Measurements from ENCODE around the gene MTOR. TPM values are rescaled to one million over a fixed set of nuclear protein-coding genes. Genes with fewer than 3 reads are reported as not detected.

Gene MTOR
- total and polyA plus RNA-seq, 2 donors (not counting 1 experiment from before 2014, with no cell fraction given) = 30.7 to 50.7 TPM

DNA sequence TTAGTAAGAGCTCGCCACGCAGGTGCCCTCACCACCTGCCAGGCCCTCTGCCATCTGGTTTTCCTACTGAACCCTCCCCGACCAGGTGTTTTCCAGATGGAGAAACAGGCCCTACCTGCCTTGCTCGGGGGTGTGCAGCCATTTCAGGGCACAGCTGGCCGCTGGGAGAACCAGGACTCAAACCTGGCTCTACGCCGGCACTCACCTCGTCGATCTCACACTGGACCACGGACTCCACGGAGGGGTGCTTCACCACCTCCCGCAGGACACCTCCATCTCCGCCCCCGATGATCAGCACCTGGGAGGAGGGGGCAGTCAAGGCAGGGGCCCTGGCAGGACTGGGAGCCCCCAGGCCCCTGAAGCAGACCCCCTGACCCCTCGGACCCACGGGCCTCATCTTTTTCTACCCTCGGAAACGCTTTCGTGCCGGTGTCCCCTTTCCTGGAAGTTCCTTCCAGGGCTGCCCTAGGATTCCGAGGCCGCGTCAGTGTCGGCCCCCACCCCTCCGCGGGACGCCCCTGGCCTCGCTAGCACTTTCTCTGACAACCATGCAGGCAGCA, 203.7 kb downstream of the MTOR start:
- Histone ChIP-seq H3K4me3 (ENCODE audit: control extremely low read depth in 1 of 5, extremely low read depth in 1 of 5, insufficient read depth in 1 of 5, low read depth in 2 of 5, low read length in 4 of 5) (peak overlapping the region in 4 of 5 experiments; percentile 54 to 84 (median 74)), H3K4me1 (ENCODE audit: control insufficient read depth in 2 of 2, insufficient read depth in 2 of 2, low read length in 2 of 2) (peaks cover 16 to 19% of the 10 kb centered on the region in 2 donors), H3K9ac (ENCODE audit: low read length) (peak overlapping the region; percentile 85), H3K79me2 (ENCODE audit: control insufficient read depth, insufficient read depth, low read length) (peaks cover 28% of the 10 kb centered on the region), H3K36me3 (replicated peaks in 1 of 2; ENCODE audit: control extremely low read depth in 1 of 2, control insufficient read depth in 1 of 2, extremely low read depth in 1 of 2, insufficient read depth in 2 of 2, low read length in 1 of 2) (peaks cover 0 to 9% of the 10 kb centered on the region in 2 experiments), H3K4me2 (replicated peaks; ENCODE audit: low read depth, low read length, poor library complexity, severe bottlenecking) (peak overlapping the region; percentile 99), H2AFZ (ENCODE audit: insufficient read depth, low read depth, low read length, poor library complexity, severe bottlenecking) (peak overlapping the region; percentile 88), H3K9me3 (ENCODE audit: control extremely low read depth in 1 of 3, control insufficient read depth in 2 of 3, insufficient read depth in 1 of 3, low read length in 2 of 3) (no peaks in the 10 kb centered on the region), H4K20me1 (ENCODE audit: control insufficient read depth, insufficient read depth, low read length, poor library complexity, severe bottlenecking) (peaks cover 10% of the 10 kb centered on the region), H3K27me3 (replicated peaks in 1 of 4; ENCODE audit: control extremely low read depth in 1 of 4, control insufficient read depth in 3 of 4, insufficient read depth in 4 of 4, low read length in 3 of 4) (no peaks in the 10 kb centered on the region), H3K27ac (ENCODE audit: low read length in 2 of 2) (no peak overlapping the region)
- H3K4me3 Mint-ChIP-seq = peak overlapping the region; percentile 91
- TF ChIP-seq EZH2 (IDR thresholded peaks at IDR 0.05; ENCODE audit: borderline replicate concordance, insufficient read depth, low read depth, low read length, poor library complexity, severe bottlenecking) = no peak
- TF ChIP-seq, protein P1, sequence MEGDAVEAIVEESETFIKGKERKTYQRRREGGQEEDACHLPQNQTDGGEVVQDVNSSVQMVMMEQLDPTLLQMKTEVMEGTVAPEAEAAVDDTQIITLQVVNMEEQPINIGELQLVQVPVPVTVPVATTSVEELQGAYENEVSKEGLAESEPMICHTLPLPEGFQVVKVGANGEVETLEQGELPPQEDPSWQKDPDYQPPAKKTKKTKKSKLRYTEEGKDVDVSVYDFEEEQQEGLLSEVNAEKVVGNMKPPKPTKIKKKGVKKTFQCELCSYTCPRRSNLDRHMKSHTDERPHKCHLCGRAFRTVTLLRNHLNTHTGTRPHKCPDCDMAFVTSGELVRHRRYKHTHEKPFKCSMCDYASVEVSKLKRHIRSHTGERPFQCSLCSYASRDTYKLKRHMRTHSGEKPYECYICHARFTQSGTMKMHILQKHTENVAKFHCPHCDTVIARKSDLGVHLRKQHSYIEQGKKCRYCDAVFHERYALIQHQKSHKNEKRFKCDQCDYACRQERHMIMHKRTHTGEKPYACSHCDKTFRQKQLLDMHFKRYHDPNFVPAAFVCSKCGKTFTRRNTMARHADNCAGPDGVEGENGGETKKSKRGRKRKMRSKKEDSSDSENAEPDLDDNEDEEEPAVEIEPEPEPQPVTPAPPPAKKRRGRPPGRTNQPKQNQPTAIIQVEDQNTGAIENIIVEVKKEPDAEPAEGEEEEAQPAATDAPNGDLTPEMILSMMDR (IDR thresholded peaks at IDR 0.05) = no peak
- ChIA-PET CTCF (interaction anchor here (1.1 kb wide), 1 partner anchor 21 kb away, joined by 6 read pairs; no protein-coding TSS in a partner anchor), POLR2A (no interaction called here)
- DNase-seq = no peak
- H3K27me3 Mint-ChIP-seq = no peaks in the 10 kb centered on the region
- 74% methylated on average over 27 of the region's 28 CpGs for WGBS (ENCODE audit: insufficient coverage)
- peak overlapping the region; percentile 83 for H3K27ac Mint-ChIP-seq
- H3K4me1 Mint-ChIP-seq = peaks cover 25% of the 10 kb centered on the region
- H3K9me3 Mint-ChIP-seq (ENCODE audit: insufficient read depth) = no peaks in the 10 kb centered on the region
- ATAC-seq (ENCODE audit: low read depth) = no peak
- intact Hi-C loops (cut with micrococcal nuclease) = no loop called here

DNA sequence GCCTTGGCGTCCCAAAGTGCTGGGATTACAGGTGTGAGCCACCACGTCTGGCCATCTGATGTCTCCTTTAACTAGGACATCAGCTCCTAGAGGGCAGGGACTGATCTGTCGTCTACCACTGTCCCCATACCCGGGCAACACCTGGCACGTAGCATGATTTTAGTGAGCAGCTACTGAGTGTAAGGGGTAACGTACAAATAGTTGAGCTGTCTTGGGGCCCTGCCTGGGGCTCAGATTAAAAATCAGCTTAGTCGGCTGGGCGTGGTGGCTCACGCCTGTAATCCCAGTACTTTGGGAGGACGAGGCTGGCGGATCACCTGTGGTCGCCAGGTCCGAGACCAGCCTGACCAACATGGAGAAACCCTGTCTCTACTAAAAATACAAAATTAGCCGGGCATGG, 204.3 kb downstream of the MTOR start:
- Histone ChIP-seq H3K27me3 (replicated peaks in 1 of 4; ENCODE audit: control extremely low read depth in 1 of 4, control insufficient read depth in 3 of 4, insufficient read depth in 4 of 4, low read length in 3 of 4) (no peaks in the 10 kb centered on the region), H3K9me3 (ENCODE audit: control extremely low read depth in 1 of 3, control insufficient read depth in 2 of 3, insufficient read depth in 1 of 3, low read length in 2 of 3) (no peaks in the 10 kb centered on the region), H3K36me3 (replicated peaks in 1 of 2; ENCODE audit: control extremely low read depth in 1 of 2, control insufficient read depth in 1 of 2, extremely low read depth in 1 of 2, insufficient read depth in 2 of 2, low read length in 1 of 2) (peaks cover 0 to 8% of the 10 kb centered on the region in 2 experiments), H3K4me2 (replicated peaks; ENCODE audit: low read depth, low read length, poor library complexity, severe bottlenecking) (no peak overlapping the region), H3K27ac (ENCODE audit: low read length in 2 of 2) (no peak overlapping the region), H3K79me2 (ENCODE audit: control insufficient read depth, insufficient read depth, low read length) (peaks cover 25% of the 10 kb centered on the region), H3K4me3 (ENCODE audit: control extremely low read depth in 1 of 5, extremely low read depth in 1 of 5, insufficient read depth in 1 of 5, low read depth in 2 of 5, low read length in 4 of 5) (no peak overlapping the region), H2AFZ (ENCODE audit: insufficient read depth, low read depth, low read length, poor library complexity, severe bottlenecking) (no peak overlapping the region), H4K20me1 (ENCODE audit: control insufficient read depth, insufficient read depth, low read length, poor library complexity, severe bottlenecking) (peaks cover 10% of the 10 kb centered on the region), H3K9ac (ENCODE audit: low read length) (no peak overlapping the region), H3K4me1 (ENCODE audit: control insufficient read depth in 2 of 2, insufficient read depth in 2 of 2, low read length in 2 of 2) (peaks cover 16 to 19% of the 10 kb centered on the region in 2 donors)
- intact Hi-C loops (cut with micrococcal nuclease) = no loop called here
- Mint-ChIP-seq H3K9me3 (ENCODE audit: insufficient read depth) (no peaks in the 10 kb centered on the region), H3K4me1 (peaks cover 25% of the 10 kb centered on the region), H3K27me3 (no peaks in the 10 kb centered on the region), H3K4me3 (peak overlapping the region; percentile 63), H3K27ac (no peak overlapping the region)
- CTCF ChIA-PET = interaction anchor here (1.1 kb wide), 1 partner anchor 20 kb away, joined by 6 read pairs; no protein-coding TSS in a partner anchor
- ATAC-seq (ENCODE audit: low read depth) (no peak), DNase-seq (no peak)
- WGBS (ENCODE audit: insufficient coverage) = 100% methylated on average over 13 of the region's 14 CpGs
- no peak for TF ChIP-seq EZH2 (IDR thresholded peaks at IDR 0.05; ENCODE audit: borderline replicate concordance, insufficient read depth, low read depth, low read length, poor library complexity, severe bottlenecking)
- TF ChIP-seq, protein P1 (IDR thresholded peaks at IDR 0.05) = no peak
- POLR2A ChIA-PET = no interaction called here
